Renal cortical epithelial cell (primary cell): ENCODE data around the gene ARAP1. TPM values are rescaled to one million over a fixed set of nuclear protein-coding genes. Genes with fewer than 3 reads are reported as not detected.

Source experiments
- DNase-seq: peaks from one replicate; pipeline ENCODE4 v3.0.0-alpha.2; 2011; ENCODE audit warnings: low read depth
- total RNA-seq: library from RNA; depleted of rRNA; stranded (reverse); fragments of >200 nt; gene quantifications from 2 replicates; pipeline ENCODE4 v1.2.3, GENCODE V29; 2014

The ARAP1 gene
- total RNA-seq, 1 donor from 2014 or later: 140 TPM

DNA sequence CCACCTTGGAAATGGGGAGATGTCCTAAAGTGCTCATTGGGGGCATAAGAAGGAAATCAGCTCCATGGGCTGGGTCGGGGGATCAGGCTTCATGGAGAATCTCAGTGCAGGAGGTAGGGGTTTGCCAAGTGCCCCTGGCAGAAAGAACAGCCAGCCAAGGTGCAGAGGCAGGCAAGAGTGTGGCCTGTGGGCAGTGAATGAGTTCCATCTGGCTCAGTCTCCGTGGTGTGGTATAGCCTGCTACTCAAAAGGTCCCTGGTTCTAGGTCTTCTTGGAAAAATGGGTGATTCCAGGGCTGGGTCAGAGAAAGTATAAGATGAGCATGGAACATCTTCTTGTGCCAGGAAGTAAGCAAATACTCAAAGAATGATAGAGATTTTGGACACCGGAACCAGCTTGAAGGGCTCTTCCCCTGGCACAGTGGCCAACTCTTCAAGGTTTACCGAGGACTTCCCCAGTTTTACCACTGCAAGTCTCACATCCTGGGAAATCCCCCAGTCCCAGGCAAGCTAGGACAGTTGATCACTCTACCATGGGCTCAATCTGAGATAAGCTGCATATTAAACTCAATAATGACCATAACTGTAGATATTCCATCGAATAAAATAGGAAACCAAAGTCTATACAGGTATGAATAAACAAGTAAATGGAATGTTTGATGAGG is 10.6 kb upstream of the ARAP1 start:
- no peak for DNase-seq

DNA sequence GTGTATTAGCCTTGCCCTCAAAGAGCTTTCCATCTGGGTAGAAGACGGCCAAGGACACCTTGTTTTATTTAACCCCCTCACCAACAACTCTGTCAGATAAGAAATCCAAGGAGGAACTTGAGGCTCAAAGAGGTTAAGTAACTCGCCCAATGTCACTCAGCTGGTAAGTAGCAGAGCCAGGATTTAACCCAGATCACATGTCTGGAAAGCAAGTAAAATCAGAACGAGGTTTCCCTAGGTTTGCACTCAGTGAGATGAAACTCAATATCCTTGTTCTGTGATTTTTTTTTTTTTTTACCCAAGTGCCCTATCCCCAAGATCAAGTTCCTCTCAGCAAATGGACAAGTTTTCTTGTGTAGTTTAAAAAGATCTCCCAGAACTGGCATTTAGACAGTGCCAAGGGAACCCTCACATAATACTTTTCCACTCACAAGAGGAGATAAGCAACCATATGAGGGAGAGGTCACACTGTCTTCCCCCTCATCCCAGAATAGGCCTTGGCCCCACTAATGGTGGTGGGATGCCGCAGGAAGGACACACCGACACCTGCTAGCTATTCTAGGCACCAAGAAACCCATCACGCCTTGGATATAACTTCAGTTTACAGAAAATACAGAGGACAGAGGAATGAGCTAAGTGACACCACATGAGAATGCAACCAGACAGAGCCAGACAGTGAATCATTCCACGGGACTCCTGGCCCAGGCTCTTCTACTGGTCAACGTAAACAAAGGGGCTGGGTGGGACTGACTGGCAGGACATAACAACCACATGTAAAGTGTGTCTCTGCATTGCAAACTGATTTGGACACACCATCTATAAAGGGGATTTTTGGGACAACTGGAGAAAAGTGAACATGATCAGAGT is 8.6 kb upstream of the ARAP1 start:
- DNase-seq: peak; percentile 22

DNA sequence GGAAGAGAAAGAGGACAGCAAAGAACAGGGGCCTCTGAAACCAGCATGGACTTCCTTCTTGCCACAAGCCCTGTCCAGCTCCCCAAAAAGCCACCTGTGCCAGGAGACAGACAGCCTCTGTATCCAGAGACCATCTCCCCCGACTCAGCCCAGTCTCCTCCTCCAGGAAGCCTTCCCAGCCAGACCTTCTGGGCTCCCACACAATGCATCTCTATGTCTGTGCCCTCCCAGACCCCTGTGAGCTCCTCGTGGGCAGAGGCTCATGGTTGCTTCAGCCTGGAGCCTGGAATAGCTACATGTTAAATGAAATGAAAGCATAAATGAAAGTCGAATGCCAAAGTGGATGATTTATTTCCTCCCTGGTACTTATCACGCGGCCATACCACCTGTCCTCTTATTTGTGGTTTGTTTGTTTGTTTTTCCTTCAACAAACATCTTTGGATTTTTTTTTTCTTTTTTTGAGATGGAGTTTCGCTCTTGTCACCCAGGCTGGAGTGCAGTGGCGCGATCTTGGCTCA is 7.3 kb upstream of the ARAP1 start:
- no peak for DNase-seq

DNA sequence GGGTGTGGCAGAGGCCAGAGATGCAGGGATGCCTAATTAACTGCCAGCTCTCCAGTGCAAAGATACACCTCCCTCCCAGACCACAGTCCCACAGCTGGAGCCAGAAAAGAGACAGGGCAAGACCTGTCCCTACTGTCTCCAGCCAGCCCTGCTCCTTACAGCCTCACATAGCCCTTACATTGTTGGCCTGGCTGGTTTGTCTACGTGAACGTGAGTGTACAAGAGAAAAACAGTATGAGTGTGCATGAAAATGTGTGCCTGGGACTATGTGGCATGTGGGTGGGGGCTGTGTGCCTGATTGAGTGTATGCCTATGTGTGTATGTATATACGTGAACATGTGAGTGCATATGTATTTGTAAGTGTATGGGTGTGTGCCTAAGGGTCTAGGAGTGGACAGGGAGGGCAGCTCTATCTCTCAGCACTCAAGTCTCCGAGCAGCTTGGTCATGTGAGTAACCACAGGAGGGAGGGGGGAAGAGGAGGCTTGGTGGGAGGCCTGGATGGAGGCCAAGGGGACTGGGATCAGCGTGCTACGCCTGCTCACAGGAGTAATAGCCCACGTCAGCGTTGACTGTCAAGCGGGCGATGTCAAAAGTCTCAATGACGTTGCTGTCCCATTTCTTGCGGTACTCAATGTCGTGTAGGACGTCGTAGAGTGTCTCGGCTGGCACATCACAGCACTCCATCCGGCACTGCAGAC is 6.6 kb upstream of the ARAP1 start:
- DNase-seq: peak; percentile 67

DNA sequence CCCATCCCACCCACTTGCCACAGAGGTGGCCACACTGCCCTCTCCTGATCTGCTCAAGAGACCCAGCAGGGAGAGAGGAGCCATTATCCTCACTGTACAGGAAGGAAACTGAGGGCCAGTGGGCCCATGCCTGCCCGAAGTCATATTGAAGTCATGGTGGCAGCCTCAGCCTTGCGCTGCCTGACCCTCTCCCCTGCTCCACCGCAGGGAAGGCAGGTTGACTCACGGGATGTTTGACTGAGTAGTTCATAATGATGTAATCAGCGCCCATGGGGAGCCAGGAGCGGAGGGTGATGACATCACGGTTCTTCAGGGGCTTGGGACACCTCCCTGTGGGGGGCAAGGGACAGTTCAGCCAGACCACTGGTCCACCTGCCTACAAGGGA is 6.1 kb upstream of the ARAP1 start:
- DNase-seq: no peak

DNA sequence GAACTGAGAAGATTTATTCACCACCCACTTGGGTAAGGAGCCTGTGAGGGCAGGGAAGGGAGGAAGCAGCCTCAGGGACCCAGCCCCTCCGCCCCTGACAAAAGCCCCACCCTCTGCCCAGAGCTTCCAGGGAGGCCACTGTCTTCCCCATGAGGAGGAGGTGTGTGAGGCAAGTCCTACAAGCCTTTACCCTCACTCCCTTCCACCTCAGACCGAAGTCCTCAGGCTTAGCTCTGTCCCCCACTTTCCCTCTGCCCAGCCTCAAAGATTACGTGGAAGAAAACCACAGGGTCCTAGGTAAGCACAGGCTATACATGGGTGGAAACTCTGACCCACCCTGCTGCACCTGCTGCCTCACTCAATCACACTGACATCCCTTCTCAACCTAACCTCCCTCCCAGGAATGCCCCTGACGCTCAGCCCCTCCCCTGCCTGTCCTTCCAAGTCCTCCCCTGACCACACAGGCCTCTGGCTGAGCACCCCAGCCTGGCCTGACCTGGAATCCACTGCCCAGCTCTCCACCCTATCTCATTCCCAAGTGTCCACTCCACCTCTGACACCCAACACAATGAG is 3.6 kb upstream of the ARAP1 start:
- DNase-seq: no peak

DNA sequence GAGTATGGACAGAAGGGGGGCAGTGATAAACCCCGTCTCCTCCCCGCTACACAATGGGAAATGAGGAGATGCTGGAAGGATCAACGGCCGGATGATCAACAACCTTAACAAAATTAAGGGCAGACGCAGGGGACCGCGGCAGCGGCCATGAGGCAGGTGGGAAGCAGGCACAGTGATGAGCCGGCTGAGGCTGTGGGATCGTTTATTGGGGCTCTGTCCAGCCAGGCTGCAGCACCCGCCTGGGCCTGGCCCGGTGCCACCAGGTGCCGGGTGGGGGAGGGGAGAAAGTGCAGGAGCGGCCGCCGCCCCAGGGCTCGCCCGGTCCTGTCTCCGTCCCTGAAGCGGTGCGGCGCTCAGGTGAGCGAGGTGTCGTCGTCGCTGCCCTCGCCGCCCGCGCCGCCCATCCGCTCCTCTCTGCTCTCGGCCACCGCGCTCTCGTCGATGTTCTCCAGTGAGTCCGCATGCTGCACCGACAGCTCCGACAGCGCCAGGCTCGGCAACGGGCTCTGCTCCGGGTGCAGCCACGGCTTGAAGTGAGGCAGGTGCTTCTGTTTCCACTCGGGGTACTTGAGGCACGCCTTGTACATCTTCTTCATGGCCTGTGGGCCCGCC is 2.4 kb upstream of the ARAP1 start:
- DNase-seq: no peak

DNA sequence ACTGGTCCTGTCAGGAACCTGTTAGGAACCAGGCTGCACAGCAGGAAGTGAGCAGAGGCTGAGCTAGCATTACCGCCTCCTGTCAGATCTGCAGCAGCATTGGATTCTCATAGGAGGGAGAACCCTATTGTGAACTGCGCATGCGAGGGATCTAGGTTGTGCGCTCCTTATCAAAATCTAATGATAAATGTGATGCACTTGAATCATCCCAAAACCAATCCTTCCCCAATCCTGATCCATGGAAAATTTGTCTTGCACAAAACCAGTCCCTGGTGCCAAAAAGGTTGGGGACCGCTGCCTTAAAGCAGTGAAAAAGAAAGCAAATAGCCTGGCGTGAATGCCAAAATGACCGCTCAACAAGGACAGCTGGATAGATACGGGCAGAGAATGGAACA is 1.9 kb upstream of the ARAP1 start:
- no peak for DNase-seq

DNA sequence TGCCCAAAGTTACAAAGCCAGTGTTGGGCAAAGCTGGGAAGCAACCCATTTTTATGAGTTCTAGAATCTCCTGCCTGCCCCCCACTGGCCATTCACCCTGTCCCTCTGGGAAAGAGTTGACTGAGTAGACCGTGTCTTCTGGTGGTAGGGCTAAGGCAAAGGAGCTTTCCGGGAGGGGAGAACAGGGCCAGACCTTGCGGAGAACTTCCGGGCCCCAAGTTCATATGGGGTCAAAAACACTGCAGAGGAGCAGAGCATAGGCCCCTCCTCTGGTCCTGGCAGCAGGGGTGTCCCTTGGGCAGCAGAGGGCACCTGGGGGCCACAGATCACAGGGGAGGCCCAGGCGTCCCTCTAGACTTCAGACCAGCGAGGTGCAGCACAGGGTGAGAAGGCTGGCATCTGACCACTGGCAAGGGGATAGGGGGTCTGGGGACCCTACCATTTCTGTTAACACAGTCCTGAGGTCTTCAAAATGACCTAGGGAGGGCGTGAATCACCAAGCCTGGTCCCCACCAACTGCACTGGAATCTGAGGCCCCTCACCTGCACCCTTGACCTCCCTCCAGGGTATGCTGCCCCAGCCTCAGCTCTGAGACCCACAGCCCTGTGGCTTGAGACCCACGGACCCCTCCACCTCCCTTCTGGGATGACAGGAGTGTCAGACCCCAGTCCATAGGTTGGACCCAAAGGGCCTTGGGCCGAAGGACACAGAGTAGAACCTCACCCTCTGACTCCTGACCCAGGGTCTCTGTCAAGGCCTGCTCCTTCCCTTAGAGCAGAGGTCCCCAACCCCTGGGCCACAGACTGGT is 1.3 kb upstream of the ARAP1 start:
- no peak for DNase-seq

DNA sequence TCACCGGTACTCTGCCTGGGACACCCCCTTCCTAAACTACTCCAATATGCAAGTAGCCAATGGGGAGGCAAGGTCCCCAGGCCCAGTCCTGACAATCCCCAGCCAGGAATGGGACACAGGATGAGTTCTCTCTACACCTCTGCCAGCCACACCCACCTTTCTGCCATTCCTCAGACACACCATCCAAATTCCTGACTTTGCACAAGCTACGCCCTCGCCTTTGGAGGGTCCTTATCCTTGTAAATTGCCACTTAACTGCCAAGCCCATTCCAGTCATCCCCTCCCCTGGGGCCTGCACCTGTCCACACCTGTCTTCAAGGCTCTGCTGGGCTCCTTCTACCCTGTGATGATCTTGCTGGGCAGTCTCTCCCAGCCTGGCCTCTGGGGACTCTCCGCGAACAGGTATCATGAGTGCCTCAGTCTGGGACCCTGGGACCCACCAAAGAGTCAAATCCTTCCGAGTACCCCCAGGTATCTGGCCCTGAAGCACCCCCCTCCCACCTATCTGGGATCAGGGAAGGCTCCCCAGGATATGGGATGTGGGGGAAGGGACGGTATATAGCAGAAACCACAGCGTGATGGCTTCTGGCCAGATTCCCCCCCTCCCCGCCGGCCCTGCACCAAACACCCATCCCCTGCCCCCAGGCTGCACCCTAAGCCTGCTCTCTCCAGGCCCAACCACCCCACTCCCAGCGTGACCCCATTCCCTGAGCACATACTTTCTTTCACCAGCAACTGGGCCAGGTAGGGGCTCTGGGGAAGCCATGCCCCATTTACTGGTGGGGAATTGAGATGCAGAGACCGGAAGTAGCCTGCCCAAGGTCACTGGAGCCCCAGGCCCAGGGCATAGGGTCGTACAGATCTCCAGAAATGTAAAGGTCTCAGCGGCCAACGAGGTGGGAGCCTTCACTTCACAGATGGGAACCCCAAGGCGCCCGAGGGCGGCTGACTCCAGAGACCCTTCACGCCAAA is 806 bp downstream of the ARAP1 start:
- DNase-seq: no peak

DNA sequence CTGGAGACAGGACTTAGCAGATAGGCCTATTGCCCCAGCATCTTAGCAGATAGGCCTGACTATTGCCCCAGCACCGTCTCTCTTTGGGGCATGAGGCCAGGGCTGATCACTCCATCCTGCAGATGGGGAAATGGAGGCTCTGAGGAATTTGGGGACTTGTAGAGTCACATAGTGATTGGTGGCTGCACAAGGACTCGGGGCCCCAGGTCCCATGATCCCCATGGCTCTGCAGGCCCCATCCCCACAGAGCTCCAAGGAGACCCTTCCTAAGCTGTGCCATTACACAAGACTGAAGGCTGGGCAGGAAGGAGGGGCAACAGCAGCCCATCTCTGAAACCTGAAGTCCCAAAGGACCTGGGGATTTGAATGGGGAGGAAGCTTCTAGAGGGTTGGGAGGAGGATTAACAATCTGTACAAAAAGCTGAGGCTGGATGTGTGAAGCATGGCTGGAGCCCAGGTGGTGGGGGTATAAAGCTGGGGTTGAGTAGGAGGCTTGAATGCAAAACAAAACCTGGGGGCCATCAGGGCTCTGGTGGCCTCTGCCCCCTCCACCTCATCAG is 1.6 kb downstream of the ARAP1 start:
- DNase-seq: no peak

DNA sequence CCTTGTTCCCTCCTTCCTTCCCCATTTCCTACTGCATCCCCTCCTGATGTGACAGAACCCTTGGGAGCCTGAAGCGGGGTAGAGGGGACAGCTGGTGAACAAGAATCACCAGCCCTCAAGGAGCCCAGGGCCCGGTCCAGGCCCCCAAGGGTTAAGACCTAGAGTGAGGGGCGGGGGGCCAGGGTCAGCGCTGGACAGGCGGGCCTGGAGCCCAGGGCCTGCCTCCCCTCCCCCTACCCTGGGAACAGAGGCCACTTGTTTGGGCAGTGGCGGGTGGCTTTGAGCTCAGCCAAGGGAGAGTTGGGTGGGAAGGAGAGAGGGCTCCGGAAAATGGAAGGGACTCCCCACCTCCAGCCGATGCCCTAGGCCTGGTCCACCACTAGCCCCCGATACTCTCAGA is 2.1 kb downstream of the ARAP1 start:
- no peak for DNase-seq

DNA sequence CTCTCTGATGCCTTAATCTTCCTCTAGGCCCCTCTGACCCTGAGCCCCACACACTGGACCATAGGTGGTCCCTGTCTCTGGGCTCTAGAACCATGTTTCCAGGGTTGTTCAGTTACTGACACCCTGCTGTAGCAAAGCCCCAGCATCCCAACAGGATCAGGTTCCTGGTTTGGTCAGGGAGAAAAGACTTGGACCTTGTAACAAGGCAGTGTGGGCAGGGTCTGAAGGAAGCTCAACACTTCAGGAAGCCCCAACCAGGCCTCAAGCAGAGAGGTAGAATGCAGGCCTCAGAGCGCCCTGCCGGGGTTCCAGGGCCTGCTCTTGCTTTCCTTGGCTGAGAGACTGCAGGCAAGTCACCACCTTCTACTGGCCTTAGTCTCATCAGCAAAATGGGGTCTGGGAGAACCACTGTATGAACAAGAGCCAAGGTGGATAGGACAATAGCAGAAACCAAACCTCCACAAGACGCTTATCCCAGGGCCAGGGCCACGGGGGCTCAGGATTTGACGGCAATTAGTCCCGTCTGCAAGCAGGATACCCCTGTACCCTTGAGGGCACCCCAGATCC is 4.8 kb downstream of the ARAP1 start:
- DNase-seq: no peak

DNA sequence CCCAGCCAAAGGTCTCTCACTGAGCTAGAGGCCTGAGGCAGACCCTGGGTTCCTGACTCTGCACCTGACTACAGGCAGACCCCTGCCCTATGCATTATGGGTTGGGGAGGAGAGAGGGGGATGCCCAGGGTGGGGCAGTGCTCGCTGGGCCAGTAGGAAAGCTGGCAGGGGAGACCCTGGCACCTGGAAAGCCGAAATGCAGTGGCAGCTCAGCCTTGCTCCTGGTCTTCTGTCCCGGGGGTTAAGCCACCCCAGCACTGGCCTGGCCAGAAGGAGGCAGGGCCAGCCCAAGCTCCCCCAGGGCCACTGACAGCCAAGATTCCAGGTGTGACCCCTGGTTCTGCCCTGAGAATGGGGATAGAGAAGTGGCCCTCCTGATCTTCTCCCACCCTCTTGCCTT is 5.4 kb downstream of the ARAP1 start:
- no peak for DNase-seq

DNA sequence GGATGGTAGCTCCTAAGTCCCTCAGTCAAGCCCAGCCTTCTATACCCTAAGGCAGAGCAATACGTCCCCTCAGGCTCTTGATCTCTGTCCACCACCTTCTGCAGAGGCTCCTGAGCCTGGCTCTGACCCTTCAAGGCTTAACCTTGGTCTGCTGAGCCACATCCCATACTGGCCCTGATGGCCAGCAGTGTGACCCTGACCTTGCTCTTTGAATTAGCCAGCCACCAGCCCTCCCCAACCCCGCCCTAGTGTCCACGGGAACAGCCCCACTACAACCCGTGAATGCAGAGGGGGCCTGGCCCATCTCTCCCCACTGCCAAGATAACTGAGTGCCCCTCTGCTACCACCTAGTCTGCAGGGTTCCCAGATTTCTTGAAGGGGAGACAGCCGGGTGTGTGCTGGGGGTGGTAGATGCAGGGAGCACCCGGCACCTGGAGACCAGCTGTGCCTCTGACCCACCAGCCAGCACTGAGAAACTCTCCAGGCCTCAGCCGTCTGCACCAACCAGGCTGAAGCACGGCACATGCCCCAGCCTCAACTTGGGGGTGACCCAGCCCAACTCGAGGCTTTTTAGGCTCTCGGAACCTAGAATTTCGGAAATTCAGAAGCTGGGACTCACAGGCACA is 6.2 kb downstream of the ARAP1 start:
- DNase-seq: no peak

DNA sequence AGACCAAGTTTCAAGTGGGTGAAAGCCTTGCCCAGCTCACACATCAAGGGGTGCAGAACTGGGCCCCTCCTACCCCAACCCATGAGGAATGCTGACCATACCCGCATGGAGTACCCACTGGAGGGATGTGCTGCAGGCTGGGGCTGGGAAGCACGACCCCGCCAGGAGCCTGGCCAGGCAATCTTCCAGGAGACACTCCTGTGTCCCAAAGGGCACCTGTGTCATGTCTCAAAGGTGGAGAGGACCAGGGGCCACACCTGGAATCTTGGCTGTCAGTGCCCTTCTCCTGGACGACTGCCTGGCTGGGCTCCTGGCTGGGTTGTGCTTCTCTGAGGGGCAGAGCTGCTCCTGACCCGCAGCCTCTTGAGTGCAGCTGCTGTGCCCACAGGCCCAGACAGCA is 6.7 kb downstream of the ARAP1 start:
- no peak for DNase-seq

DNA sequence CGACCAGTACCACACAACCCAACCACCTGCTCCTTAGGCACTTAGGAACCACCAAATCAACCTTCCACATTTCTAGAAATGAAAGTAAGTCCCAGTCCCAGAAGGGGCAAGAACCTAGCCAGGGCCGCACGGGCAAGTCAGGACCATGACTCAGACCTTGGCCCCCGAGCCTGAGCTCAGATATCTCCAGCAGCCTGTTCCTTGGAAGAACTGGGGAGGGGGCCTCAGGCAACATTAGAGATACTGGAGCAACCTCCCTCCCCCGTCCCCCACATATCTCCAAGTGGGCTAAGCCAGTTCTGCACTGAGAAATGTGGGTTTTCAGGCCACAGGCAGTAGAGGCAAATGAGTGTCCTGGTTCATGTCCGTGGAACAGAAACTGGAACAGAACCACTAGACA is 7.7 kb downstream of the ARAP1 start:
- DNase-seq: no peak

DNA sequence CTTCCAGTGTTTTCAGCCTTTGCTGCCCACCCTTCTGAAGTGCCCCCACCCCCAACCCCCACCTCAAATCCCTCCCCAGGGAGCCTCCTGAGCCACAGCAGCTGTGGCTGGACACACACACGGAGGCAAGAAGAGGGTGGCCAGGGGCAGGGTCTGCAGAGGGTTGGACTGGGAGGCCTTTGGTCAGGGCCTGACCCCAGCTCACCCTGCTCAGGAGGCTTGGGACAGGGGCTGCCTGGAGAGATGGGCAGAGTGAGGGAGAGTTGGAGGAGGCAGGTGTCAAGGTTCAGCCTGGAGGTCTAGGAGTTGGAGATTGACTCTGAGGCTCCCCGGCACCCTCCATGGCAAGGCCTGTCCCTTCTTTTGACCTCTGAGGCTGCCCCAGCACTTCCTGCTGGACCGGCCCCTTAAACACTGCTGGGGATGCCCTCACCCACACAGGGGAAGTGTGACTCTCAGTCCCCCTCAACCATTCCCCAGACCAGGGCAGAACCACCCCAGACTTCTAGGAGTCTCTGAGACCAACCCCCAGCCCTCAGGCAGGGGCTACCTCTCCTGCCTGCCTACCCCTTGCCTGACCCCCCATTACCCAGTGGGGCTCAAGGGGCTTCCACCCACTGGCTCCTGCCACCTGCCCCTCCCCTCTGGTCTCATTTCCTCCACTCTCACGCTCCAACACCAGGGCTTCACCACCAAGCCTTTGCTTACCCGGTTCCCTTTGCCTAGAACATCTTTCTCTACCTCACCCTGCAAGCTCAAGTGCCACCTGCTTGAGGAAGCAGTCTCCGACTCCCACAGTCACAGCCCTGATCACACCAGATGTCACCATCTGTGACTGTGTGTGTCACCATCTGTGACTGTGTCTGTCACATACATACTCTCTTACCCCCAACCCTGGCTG is 8.6 kb downstream of the ARAP1 start:
- no peak for DNase-seq
